Esophagus squamous epithelium (tissue), 4 donors: ENCODE data around the gene TAB2.

Source experiments
- CTCF ChIP-seq, 6 experiments: fragments of 450-650 bp in 4 of 6; fragments of 200-600 bp in 2 of 6; sonication (generic) in 2 of 6; IDR thresholded peaks; one replicate each; pipeline ENCODE4 v1.5.1; 2016 to 2019; ENCODE audit warnings: antibody characterized with exemption in 6 of 6, mild to moderate bottlenecking in 4 of 6, moderate library complexity in 4 of 6
- POLR2A ChIP-seq, 4 donors: fragments of 450-650 bp; IDR thresholded peaks; one replicate each; pipeline ENCODE4 v1.6.1; 2017; ENCODE audit warnings: antibody characterized with exemption in 4 of 4, mild to moderate bottlenecking in 4 of 4, moderate library complexity in 3 of 4

GRCh38 chr6:149293244-149293643, 24.3 kb upstream of the TAB2 start:
- TF ChIP-seq CTCF (IDR thresholded peaks at IDR 0.05) (no peak), POLR2A (IDR thresholded peaks at IDR 0.05) (no peak)
